ENCODE measurements around the gene VLDLR.

DNA sequence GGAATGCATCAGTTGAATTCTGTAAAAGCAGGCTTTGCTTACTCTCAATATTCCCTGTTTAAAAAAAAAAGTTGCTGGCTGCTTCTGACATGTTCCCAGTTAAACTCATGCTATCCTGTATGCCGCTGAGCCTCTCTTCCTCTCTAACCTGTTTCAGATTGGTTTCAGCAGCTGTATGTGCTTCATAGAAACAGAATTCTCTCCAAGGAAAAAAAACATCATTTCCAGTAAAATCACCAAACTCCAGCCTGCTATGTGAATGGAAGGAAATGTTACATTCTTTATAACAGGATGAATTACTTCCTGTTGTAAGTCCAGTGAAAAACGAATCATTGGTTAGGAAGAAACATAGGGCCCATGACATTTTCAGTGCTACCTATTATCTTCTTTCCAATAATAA lies 70.0 kb downstream of the VLDLR start:
- TF ChIP-seq, protein P1, sequence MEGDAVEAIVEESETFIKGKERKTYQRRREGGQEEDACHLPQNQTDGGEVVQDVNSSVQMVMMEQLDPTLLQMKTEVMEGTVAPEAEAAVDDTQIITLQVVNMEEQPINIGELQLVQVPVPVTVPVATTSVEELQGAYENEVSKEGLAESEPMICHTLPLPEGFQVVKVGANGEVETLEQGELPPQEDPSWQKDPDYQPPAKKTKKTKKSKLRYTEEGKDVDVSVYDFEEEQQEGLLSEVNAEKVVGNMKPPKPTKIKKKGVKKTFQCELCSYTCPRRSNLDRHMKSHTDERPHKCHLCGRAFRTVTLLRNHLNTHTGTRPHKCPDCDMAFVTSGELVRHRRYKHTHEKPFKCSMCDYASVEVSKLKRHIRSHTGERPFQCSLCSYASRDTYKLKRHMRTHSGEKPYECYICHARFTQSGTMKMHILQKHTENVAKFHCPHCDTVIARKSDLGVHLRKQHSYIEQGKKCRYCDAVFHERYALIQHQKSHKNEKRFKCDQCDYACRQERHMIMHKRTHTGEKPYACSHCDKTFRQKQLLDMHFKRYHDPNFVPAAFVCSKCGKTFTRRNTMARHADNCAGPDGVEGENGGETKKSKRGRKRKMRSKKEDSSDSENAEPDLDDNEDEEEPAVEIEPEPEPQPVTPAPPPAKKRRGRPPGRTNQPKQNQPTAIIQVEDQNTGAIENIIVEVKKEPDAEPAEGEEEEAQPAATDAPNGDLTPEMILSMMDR (conservative IDR thresholded peaks at IDR 0.05 in 1 of 2, IDR thresholded peaks at IDR 0.05 in 1 of 2; ENCODE audit: extremely low read depth in 1 of 2, insufficient read depth in 1 of 2, low read depth in 1 of 2, low read length in 2 of 2) = no peak
- no peak for TF ChIP-seq EZH2 (IDR thresholded peaks at IDR 0.05; ENCODE audit: borderline replicate concordance, low read length)

All from mammary epithelial cell (primary cell).